GM12872 (cell line): ENCODE results near the gene C13orf46.

Source experiments
- CTCF ChIP-seq: IDR thresholded peaks from 3 replicates; pipeline ENCODE4 v1.5.1; 2011; ENCODE audit warnings: low read depth, mild to moderate bottlenecking, low read length, moderate library complexity; ENCODE audit not compliant: insufficient read depth

Gene C13orf46

GRCh38 chr13:113955691-113956090, 18.2 kb downstream of the C13orf46 start:
- no peak for TF ChIP-seq CTCF

- TF ChIP-seq CTCF: no peak
Observed at GRCh38 chr13:113955235-113955634, 18.6 kb downstream of the C13orf46 start.

DNA sequence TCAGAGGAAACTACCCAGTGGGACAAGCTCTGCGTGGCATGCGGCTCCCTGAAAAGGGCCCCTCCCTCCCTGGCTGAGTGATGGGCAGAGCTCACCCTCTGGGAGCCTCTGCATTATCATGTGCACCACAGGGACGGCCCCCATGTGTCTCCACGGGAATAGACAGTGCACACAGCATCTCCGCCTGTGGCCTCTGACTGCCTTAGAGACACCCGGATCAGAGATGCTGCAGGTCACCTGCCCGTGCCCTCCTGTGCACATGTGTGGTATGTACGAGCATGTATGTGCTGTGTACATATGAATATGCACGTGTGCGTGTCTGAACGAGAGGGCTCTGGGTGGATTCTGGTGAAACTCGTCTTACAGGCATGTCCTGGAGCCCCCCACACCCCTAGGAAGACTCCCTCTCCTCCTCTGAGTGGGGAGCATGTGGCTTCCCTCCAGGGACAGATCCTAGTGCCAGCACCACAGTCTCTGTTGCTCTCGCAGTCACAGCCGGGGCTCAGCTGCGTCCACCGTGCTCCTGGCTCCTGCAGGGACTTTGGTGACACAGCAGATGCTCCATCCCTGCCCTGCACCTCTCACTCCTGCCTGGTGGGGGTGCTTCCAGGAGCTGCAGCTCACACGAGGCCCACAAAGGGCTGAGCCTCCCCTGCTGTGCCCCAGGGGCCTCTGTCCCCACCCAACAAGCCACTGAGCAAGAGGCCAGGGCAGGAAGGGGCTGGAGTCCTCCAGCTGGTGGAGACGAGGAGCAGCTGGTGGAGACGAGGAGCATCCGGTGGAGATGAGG, 19.6 kb downstream of the C13orf46 start:
- TF ChIP-seq CTCF: no peak

DNA sequence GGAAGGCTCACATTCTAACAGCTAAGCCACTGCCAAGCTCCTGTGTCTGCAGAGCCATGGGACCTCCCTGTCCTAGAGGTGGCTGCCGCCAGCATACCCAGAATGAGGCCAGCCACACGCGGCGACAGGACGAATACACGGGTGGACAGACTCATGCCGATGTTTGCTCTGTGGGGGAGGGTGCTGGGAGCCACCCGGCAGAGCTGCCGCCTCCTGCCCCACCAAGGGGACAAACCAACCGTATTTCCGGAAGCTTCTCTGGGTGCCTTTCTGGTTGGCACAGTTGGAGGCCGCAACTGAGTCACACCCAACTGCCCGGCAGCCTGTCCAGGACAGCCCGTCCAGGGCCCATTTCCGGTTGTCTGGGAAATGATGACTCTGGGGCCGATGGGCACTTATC, 20.3 kb downstream of the C13orf46 start:
- TF ChIP-seq CTCF: no peak

DNA sequence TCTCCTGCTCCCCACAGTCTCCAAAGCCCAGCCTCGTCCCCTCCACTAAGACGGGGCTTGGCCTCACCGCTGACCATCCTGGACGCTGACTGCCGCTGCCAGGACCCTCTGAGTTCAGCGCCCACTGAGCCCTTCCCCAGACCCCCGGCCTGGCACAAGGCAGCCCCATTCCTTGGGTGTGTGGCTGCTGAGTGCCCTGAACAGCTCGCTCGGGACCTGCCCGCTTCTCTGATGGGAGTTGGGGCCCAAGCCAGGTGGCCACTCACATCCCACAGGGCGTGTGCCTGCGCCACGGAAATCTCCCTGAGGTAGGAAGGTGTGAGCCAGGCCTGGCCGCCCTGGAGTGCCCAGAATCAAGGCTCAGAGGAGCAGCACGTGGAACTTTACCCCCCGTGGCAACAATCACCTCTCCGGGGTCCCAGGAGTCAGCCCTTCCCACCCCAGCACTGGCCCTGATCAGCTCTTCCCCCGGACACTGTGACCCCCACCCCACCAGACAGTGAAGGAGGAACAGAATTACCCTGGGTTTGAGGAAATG, 20.8 kb downstream of the C13orf46 start:
- no peak for TF ChIP-seq CTCF

- no peak for TF ChIP-seq CTCF
Observed at GRCh38 chr13:113952151-113952982, 21.5 kb downstream of the C13orf46 start.

DNA sequence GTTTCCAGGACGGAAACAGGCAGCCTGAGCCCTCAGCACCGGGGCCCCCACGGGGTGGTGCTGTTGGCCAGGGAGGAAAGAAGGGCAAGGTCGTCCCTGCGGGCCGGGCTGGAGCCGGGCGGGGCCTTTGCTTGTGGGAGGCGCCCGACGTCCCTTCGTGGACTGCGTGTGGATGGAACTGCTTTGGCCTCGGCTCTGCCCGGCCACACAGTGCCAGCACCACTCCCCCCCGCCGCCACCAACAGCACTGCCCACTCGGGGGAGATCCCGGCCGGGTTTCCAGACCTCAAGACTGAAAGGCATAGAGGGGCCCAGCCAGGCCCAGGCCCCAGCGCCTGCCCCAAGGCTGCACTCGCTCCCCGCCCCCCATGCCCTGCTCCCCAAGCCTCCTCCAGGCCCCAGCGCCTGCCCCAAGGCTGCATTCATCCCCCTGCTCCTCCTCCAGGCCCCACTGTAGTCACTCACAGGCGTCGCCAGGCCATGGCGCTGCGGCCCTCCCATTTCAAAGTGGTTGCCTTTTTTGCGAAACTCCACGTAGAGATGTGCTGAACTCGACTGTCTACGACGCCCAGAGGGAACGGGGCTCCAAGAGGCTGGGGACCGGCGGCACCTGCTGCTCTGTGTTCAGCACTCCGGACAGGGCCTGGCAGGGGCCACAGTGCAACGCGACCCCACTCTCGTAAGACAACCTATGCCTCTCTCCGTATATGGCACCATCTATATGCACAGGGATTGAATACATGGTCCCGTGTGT, 22.5 kb downstream of the C13orf46 start:
- TF ChIP-seq CTCF: peak; percentile 81
